Stimulated activated CD4-positive, alpha-beta T cell treated with anti-CD3 and anti-CD28 coated beads, Interleukin-1b, Interleukin-23, amount 100 ng/mL, for 1 hour (primary cell): ENCODE measurements around the gene FAM222B.

Source experiments
- DNase-seq, 2 donors: peaks; one replicate each; pipeline ENCODE4 v3.0.0-alpha.2; 2020; ENCODE audit warnings: low read depth in 2 of 2

FAM222B gene

DNA sequence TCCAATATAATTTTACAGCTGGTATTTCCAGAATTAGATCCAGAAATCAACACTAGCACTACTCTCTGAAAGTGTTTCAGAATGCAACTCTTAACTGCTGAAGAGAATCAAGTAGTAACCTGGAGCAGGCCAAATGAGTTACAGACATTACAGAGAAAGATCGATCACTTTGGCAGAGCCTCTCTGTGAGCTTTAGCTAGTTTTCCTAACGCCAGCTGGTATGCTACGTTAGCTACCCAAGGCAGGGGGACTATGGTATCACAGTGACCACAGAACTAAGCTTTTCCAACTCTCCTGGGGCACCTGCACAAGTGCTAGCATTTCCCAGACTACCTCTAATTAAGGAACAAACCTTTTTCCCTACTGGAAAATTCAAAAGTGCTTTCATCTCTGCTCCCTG lies 68.4 kb downstream of the FAM222B start:
- no peak for DNase-seq

DNA sequence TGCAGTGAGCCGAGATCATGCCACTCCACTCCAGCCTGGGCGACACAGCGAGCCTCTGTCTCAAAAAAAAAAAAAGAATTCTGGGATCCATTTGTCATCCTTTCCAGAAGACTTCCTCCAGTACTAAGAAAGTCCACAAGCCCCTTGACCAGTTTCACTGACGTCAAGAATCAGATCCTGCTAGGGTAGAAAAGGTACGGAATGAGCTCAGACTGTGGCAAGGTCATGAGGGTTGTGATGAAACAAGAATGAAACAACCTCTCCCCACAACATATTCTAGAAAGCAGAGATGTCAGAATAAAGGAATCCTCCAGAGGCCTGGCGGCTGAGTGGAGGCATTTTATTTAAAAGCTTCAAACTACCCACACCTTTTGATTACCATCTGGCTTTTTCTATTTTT lies 68.9 kb downstream of the FAM222B start:
- no peak for DNase-seq

GRCh38 chr17:28765038-28765437 lies 77.6 kb downstream of the FAM222B start:
- DNase-seq = no peak

- DNase-seq = peak; percentile 66 to 67
These were observed 78.8 kb downstream of the FAM222B start for GRCh38 chr17:28763804-28764266.

- no peak for DNase-seq
These were observed 79.3 kb downstream of the FAM222B start for GRCh38 chr17:28763137-28763799.

- no peak for DNase-seq
These were observed 81.7 kb downstream of the FAM222B start for GRCh38 chr17:28760601-28761562.

GRCh38 chr17:28759256-28759865 lies 83.2 kb downstream of the FAM222B start:
- DNase-seq = no peak

GRCh38 chr17:28758411-28759121 lies 84.0 kb downstream of the FAM222B start:
- DNase-seq = no peak

GRCh38 chr17:28756049-28756804 lies 86.4 kb downstream of the FAM222B start:
- no peak for DNase-seq

DNA sequence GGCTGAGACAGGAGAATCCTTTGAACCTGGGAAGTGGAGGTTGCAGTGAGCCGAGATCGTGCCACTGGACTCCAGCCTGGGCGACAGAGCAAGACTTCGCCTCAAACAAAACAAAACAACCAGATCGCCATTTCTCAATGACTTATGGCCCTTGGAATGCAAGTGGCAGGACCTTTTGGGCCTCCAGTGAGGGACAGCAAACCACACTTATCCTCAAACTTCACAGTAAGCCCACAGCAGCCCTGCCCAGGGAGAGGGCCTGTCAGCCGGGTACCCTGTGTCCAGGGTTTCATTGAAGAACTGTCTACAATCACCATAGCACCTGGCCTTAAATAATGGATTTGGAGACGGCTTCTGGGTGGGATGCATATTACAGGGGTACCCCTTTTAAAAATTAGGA lies 87.1 kb downstream of the FAM222B start:
- no peak for DNase-seq

- no peak for DNase-seq
These were observed 90.8 kb downstream of the FAM222B start for GRCh38 chr17:28751600-28752366.

GRCh38 chr17:28750178-28751047 lies 92.2 kb downstream of the FAM222B start:
- peak; percentile 76 to 79 for DNase-seq

DNA sequence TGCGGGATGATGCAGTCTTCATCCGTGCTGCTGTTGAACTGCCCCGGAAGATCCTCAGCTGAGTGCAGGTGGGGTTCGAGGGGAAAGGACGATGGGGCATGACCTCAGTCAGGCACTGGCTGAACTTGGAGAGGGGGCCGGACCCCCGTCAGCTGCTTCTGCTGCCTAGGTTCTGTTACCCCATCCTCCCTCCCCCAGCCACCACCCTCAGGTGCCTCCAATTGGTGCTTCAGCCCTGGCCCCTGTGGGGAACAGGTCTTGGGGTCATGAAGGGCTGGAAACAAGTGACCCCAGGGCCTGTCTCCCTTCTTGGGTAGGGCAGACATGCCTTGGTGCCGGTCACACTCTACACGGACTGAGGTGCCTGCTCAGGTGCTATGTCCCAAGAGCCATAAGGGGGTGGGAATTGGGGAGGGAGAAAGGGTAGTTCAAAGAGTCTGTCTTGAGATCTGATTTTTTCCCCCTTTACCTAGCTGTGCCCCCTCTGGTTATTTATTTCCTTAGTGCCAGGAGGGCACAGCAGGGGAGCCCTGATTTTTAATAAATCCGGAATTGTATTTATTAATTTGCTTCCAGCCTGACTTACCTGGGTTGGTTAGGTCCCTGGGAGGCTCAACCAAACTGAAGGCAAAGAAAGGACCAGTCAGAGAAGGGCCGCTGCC lies 92.9 kb downstream of the FAM222B start:
- DNase-seq = no peak

GRCh38 chr17:28748852-28749515 lies 93.6 kb downstream of the FAM222B start:
- no peak for DNase-seq

GRCh38 chr17:28747801-28748750 lies 94.5 kb downstream of the FAM222B start:
- DNase-seq = no peak

DNA sequence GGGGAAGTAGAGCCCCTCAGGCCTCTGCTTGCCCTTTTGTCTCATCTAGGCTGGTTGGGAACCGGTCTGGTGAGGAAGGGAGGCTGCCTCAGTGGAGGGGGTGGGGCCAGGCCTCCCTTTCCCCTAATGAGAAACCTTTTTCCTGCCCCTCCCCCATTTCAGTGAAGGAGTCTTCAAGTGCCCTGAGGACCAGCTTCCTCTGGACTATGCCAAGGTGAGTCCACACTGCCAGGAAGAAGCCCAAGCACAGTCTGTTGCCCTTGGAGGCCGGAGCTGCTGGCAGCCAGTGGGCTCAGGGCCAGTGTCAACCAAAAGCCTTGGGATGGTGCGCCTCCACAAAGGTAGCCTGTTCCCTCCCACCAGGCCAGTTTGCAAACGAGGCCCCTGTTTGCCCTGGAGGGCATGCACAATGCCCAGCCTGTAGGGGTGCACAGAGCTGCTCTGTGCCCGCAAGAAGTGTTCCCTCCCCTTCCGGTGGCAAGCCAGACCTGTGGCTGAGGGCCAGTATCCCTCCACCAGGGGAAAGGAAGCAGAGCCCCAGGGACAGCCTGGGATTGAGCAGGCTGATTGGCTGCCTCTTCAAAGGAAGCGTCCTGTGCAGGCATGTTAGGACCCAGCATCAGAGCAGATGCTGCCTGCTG lies 95.4 kb downstream of the FAM222B start:
- no peak for DNase-seq
